8988T (cell line): Measurements from ENCODE around the gene COMMD6.
"Not testable (repeated sequence)": the region's sequence is repeated elsewhere in the genome, so short reads cannot be mapped to it uniquely, and the experiment has no call there.

Experiments used
- DNase-seq: peaks from one replicate; pipeline ENCODE4 v3.0.0; 2011

The COMMD6 gene

GRCh38 chr13:75537401-75538365 lies at the start of gene COMMD6:
Gene COMMD6 (minus strand): TSS chr13:75537841. CDS start chr13:75537805, 36 bp downstream.
- DNase-seq, result peak; percentile 68

DNA sequence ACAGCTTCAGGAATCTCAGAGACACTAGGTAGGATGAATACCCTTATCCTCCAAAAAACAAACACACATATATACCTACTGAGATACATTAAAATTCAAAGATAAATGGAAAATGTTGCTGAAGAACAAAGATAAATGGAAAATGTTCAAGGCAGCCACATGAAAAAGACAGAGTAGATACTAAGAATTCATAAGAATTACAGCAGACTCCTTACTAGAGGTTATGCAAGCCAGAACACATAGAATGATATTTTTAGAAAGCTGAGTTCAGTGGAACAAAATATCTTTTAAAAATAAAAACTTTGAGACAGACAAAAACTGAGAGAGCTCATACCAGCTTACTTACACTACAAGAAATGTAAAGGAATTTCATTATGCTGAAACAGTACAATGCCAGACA lies 47.5 kb upstream of the COMMD6 start:
- no peak for DNase-seq

DNA sequence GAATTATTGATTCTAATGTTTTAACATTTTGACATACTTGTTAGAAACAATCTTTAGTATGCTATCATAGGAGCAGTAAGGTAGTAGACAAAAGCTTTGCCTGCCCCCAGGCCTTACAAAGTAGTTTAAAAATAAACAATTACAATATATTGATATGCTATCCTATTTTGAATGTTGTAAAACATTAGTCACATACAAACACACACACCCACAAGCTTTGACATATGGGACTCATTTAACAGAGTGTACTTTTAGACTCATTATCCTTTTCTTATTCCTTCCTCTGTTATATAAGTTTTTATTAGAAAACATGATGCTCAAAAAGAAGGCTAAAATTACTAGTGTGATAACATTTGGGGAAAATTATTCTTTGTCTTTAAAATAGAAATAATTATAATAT lies 45.5 kb upstream of the COMMD6 start:
- DNase-seq, result no peak

DNA sequence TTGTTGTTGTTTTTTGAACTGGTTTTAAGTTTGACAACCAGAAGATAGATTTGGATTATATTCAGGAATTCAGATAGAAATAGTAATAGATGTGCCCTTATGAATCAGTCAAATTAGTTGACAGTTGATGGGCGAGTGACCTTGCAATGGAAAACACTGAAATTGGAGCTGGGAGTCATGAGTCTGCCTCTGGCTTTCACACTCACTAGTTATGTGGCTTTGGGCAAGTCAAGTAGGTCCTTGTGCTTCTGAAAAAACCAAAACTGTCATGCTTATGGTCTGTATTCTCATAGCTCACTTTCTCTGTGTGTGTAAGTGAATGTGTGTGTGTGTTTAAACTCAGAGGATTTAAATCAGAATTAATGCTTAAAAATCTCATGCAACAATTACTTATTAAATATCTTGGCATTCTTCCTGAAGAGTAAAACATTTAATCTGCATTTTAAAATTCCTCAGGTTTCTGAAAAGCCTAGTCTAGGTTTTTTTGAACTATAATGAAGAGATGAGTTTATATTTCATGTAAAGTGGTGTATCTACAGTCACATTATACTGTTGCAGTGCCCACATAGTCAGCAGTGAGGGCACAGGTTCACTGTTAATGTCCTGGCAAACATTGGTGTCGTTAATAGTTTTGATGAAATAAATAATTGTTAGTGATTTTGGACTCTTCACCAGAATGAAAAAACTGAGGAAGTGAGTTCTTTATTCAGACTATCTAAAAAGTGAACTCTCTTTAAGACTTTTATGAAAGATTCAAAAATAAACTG lies 44.4 kb upstream of the COMMD6 start:
- no peak for DNase-seq

- no peak for DNase-seq
These were observed 41.9 kb upstream of the COMMD6 start for GRCh38 chr13:75579529-75579928.

- DNase-seq, result no peak
These were observed 31.9 kb upstream of the COMMD6 start for GRCh38 chr13:75569576-75569975.

DNA sequence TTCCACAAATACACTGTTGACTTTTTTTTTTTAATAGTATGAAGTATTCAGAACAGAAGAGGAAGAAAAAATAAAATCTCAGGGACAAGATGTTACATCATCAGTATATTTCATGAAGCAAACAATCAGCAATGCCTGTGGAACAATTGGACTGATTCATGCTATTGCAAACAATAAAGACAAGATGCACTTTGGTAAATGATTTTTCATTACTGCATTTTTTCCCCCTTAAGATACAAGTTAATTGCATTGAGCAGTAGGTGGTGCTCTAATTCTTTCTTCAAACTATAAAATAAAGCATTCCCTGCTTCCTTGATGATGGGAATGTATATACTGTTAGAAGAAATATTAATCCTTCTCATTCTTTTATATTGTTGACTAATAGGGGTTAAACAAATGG lies 29.0 kb upstream of the COMMD6 start:
- DNase-seq, result no peak

DNA sequence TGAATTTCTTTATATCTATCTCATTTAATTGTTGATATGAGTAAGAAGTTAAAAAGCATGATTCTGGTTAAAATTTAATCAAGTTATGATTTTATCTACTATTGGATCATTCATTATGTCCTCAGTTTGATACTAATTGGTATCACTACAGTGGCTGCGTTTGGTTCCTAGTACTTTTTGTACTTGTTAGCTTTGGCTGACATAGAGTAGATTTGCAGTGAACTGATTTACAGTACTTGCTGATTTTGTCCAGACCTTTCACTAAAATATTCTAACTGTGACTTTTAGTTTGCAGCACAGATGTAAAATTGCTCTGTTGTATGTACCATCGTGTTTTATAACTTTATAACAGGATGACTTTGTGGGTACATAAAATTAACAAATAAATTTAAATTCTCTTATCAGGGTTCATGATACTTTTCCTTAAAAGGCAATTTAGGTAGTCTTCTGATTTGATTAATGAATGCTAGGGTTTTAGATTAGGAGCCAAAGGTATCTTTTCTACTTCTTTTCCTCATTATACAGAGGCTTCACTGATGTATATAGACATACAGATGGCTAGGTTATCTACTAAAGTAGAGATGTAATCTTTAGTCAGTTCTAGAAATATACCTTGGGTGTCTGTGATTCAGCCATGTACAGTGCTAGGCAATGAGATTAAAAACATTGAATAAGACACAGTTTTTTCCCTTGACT lies 20.7 kb upstream of the COMMD6 start:
- no peak for DNase-seq

- no peak for DNase-seq
These were observed 19.3 kb upstream of the COMMD6 start for GRCh38 chr13:75556961-75557360.

DNA sequence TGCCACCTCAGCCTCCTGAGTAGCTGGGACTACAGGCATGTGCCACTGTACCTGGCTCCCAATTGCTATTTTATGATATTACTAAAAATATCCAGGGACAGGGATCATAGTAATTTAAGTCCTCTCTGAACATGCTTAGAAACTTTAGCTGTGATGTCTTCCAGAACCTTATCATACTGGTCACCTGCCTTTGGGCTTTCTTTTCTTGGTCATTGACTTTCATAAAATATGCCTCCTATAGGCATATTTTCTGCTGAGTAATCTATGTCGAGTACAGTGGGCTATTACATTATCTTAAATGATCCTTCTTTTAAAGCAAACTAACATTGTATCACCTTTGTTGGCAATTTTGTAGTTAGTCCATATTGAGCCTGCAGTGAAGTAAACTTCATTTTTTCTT lies 18.2 kb upstream of the COMMD6 start:
- DNase-seq, result no peak

DNA sequence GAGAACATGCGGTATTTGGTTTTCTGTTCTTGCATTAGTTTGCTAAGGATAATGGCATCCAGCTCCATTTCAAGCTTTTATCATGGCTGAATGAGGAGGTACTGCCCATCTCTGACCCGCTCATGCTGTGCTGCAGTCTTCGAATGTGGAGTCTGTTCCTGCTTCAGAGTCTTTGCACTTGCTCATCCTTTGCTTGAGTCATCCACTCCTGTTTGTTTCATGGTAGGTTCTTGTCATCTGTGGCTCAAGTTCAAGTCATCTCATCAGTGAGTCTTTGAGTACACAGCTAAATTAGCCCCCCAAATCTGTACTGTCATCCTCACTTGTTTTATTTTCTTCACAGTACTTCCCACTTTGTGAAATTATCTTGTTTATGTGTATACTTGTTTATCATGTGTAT lies 17.3 kb upstream of the COMMD6 start:
- no peak for DNase-seq

DNA sequence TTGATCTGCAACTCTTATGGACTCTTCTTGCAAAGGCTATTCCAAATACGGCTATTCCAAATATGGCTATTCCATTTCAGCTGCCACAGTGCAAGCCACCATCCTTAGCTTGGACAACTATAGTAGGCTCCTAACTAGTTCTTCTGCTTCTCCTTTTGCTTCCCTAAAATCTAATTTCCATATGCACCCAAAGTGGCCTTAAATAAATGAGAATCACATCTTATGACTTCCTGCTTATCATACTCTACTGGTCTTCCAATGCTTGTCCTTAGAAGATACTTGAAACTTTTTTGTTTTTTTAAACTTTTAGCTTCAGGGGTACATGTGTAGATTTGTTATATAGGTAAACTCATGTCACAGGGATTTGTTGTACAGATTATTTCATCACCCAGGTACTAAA lies 16.8 kb upstream of the COMMD6 start:
- DNase-seq, result no peak

DNA sequence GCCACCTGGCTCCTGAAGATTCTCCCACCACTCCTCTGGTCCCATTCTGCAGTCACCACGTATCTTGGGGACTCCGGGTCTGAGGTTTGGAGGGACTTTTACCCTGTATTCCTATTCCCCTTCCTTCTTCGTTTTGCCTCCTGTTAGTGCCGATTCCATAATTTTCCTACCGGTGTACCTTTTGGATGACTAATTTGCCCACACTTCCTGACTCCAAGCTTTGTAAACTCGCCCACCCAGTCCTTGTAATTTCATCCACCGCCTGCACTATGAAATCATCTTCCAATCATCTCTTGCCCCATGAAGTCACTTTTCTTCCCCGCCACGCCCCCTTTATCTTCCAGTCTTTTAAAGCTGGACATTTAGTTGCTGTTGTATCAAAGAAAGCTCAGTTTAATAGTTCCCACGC lies 12.5 kb upstream of the COMMD6 start:
- no peak for DNase-seq

DNA sequence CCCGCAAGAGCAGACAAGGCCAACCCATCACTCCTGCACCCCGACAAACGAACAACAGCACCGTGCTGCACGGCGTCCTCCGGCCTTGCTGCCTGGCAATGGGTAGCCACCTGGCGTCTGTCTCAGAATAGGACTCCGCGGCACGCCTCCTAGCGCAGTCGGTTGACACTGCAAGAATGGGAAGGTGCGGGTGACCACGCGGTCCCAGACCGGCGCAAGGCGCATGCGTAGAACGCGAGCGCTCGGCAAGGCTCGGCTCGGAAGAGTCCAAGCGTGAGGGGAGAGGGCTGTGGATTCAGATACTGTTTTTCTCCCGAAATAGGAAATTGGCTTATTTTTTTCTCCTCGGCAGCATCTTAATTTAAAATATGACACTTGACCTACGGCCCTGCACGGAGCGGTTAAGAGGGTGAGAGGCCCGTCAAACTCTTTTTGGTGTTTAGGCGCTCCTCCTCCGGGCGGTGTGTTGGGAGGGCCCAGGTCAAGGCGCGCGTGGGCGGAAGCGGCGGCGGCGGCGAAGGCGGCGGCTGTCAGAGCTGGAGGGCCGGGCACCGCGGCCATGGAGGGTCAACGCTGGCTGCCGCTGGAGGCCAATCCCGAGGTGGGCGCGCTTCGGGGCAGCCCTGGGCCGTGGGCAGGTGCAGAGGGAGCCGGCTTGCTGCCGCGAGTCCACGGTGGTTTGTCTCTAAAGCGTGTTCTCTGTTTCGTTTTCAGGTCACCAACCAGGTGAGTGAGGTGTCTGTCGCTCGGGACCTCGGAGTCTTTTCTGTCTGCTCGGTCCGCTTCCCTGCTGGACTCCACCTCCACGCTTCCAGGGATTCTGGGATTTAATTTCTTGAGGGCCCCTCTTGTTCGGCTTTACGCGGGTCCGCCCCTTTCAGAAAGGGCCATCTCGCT lies 11.9 kb upstream of the COMMD6 start, which contains the start of gene UCHL3:
Gene UCHL3 (plus strand): TSS at position 530 of the 897 bp plus-strand sequence. CDS start 30 bp downstream, at position 560.
- peak; percentile 84 for DNase-seq

GRCh38 chr13:75547917-75548316 lies 10.3 kb upstream of the COMMD6 start:
- DNase-seq, result no peak

DNA sequence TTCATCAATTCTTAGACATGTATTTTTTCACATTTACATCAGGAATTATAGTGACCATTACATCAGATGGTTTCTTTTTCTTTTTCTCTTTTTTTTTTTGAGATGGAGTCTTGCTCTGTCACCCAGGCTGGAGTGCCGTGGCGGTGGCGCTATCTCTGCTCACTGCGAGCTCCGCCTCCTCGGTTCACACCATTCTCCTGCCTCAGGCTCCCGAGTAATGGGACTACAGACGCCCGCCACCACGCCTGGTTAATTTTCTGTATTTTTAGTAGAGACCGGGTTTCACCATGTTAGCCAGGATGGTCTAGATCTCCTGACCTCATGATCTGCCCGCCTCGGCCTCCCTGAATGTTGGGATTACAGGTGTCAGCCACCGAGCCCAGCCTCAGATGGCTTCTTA lies 7.7 kb upstream of the COMMD6 start:
- not testable (repeated sequence) for DNase-seq

DNA sequence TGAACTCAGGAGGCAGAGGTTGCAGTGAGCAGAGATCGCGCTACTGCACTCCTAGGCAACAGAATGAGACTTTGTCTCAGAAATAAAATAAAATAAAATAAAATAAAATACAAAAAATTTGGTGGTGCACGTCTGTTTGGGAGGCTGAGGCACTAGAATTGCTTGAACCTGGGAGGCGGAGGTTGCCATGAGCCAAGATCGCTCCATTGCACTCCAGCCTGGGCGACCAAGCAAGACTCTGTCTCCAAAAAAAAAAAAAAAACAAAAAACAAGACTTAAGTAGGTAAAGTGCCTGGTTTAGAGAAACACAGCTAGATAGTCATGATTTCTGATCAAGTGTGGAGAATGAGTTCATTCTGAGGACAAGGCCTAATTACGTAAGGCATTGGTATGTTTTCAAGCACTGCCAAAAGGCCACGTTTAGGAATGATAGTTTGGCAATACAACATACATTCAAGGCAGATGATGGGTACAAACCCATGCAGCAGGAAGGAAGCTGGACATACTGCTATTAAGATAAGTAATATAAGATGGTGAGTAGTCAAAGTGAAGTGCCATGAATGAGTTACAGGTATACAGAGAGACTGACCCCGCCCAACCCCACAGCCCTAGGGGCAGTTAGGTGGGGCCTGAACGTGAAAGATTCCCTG lies 7.2 kb upstream of the COMMD6 start:
- no peak for DNase-seq

DNA sequence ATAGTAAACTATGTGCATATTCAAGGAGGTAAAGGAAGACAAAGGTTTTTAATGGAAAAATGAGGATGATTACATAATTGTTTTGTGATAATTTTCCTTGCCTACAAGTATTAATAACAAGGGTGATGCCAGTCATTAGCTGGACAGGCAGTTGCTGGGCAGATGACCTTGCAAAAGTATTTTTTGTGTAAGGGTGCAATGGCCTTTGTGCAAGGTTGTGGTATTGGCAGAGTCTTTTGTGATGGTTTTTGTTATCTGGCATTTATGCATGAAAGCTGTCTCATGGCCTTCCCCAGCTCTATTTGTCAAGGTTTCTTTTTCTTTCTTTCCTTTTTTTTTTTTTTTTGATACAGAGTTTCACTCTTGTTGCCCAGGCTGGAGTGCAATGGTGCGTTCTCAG lies 4.3 kb upstream of the COMMD6 start:
- DNase-seq, result no peak

- DNase-seq, result no peak
These were observed 3.6 kb upstream of the COMMD6 start for GRCh38 chr13:75541287-75541686.

DNA sequence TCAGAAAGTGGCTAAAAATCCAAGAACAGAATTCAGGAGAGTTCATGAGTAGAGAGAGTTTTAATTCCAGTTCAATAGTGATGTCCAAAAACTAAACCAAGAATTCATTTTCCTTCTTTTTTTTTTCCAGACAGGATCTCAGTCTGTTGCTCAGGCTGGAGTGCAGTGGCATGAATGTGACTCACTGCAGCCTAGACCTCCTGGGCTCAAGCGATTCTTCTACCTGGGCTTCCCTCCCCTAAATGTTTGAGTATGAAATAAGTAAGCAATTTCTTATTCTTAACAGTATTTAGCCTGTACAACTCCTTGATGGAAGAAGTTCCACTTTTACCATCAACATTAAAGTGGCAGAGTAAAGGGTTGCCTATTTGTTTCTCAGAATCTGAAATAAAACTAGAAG lies 3.8 kb downstream of the COMMD6 start:
- DNase-seq, result no peak

GRCh38 chr13:75530549-75530961 lies 7.1 kb downstream of the COMMD6 start:
- DNase-seq, result no peak

- no peak for DNase-seq
These were observed 15.7 kb downstream of the COMMD6 start for GRCh38 chr13:75521956-75522355.
